B cell (primary cell): Measurements from ENCODE around the gene ANKS1A.

Source experiments
- EZH2 ChIP-seq: IDR thresholded peaks from 2 replicates; pipeline ENCODE4 v1.6.1; 2012; ENCODE audit warnings: borderline replicate concordance, low read depth, mild to moderate bottlenecking, moderate library complexity, low read length; ENCODE audit not compliant: insufficient read depth, poor library complexity, severe bottlenecking
- TF ChIP-seq, protein P1 (sequence below): fragments of 200-600 bp; IDR thresholded peaks from one replicate; pipeline ENCODE4 v1.8.0; 2022; ENCODE audit warnings: antibody characterized with exemption, mild to moderate bottlenecking

DNA sequence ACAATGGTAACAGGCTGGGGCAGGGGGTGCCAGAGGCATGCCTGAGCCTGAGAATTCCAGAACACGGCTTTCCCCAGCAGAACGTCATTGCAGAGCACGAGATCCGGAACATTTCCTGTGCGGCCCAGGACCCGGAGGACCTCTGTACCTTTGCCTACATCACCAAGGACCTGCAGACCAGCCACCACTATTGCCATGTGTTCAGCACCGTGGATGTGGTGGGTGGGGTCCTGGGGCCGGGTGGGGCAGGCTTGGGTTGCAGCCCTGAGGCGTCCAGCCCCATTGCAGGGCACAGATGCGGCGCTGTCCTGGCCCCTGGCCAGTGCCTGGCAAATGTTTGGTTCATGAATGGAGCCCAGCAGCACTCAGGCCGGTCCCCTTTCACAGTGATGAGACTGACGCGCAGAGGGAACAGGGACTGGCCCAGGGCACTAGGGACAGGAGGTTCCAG, 195.0 kb downstream of the ANKS1A start:
- TF ChIP-seq, protein P1, sequence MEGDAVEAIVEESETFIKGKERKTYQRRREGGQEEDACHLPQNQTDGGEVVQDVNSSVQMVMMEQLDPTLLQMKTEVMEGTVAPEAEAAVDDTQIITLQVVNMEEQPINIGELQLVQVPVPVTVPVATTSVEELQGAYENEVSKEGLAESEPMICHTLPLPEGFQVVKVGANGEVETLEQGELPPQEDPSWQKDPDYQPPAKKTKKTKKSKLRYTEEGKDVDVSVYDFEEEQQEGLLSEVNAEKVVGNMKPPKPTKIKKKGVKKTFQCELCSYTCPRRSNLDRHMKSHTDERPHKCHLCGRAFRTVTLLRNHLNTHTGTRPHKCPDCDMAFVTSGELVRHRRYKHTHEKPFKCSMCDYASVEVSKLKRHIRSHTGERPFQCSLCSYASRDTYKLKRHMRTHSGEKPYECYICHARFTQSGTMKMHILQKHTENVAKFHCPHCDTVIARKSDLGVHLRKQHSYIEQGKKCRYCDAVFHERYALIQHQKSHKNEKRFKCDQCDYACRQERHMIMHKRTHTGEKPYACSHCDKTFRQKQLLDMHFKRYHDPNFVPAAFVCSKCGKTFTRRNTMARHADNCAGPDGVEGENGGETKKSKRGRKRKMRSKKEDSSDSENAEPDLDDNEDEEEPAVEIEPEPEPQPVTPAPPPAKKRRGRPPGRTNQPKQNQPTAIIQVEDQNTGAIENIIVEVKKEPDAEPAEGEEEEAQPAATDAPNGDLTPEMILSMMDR = no peak
- TF ChIP-seq EZH2 = no peak
